Endothelial cell of umbilical vein (primary cell): Measurements from ENCODE around the gene BCOR. TPM values are rescaled to one million over a fixed set of nuclear protein-coding genes. Genes with fewer than 3 reads are reported as not detected.

Source experiments
- BruUV-seq: library from RNA; stranded (reverse); fragments of 400-500 nt; replicated peaks from 2 replicates; lab custom pipeline; 2021; lab: Mats Ljungman, UMichigan
- CTCF ChIA-PET: fragments of 300-600, 350-600 bp; sonication (Branson Sonifier 250); formaldehyde crosslinking; loops from one replicate; lab custom pipeline; 2021; ENCODE audit warnings: antibody characterized with exemption, inconsistent platforms; lab: Charles Lee
- POLR2A ChIA-PET: fragments of 300-600, 350-600 bp; sonication (Branson Sonifier 250); formaldehyde crosslinking; loops from one replicate; lab custom pipeline; 2021; ENCODE audit warnings: antibody characterized with exemption, inconsistent platforms; lab: Charles Lee
- DNase-seq: peaks from one replicate; pipeline ENCODE4 v3.0.0-alpha.2; 2011; ENCODE audit warnings: low read depth, low spot score
- FAIRE-seq: peaks from 2 replicates; lab custom pipeline; 2011; peaks lifted over from hg19 to GRCh38; lab: Jason Lieb, UNC
- H2AFZ ChIP-seq: 2 replicates; pipeline ENCODE4 v1.6.0; 2012; ENCODE audit warnings: low read depth, low read length, control low read depth, inconsistent platforms
- H3K27ac ChIP-seq: 2 replicates; pipeline ENCODE4 v1.5.1; 2011; ENCODE audit warnings: low read depth, mild to moderate bottlenecking, control low read depth, low read length, moderate library complexity; ENCODE audit not compliant: insufficient read depth
- H3K27me3 ChIP-seq, 2 experiments: 2 replicates each; pipeline versions ENCODE4 v1.6.0 to v1.6.1; 2011; ENCODE audit warnings: low read length in 2 of 2, mixed read lengths in 1 of 2; ENCODE audit not compliant: control insufficient read depth in 2 of 2, insufficient read depth in 2 of 2
- H3K36me3 ChIP-seq, 2 experiments: 2 replicates in 1 of 2; 3 replicates in 1 of 2; pipeline ENCODE4 v1.5.1; 2011; ENCODE audit warnings: low read length in 2 of 2, mild to moderate bottlenecking in 1 of 2, moderate library complexity in 1 of 2; ENCODE audit not compliant: control insufficient read depth in 2 of 2, insufficient read depth in 2 of 2; ENCODE audit errors: extremely low read depth in 1 of 2
- H3K4me1 ChIP-seq: 3 replicates; pipeline ENCODE4 v1.5.1; 2011; ENCODE audit warnings: mild to moderate bottlenecking, low read length; ENCODE audit not compliant: control insufficient read depth, insufficient read depth; ENCODE audit errors: extremely low read depth
- H3K4me2 ChIP-seq: 2 replicates; pipeline ENCODE4 v1.6.1; 2011; ENCODE audit warnings: low read length, control low read depth, mixed read lengths; ENCODE audit not compliant: insufficient read depth
- H3K4me3 ChIP-seq, 3 experiments: fragments of 200-600 bp in 1 of 3; sonication (generic), shearing (Covaris generic) in 1 of 3; replicated peaks in 1 of 3; 2 replicates each; pipeline ENCODE4 v1.5.1; 2011 to 2016; ENCODE audit warnings: control low read depth in 3 of 3, low read length in 3 of 3, mild to moderate bottlenecking in 2 of 3, inconsistent platforms in 1 of 3, low read depth in 1 of 3, moderate library complexity in 1 of 3; ENCODE audit not compliant: insufficient read depth in 1 of 3
- H3K79me2 ChIP-seq: 2 replicates; pipeline ENCODE4 v1.6.0; 2012; ENCODE audit warnings: low read length, inconsistent platforms; ENCODE audit not compliant: control insufficient read depth, insufficient read depth
- H3K9ac ChIP-seq: replicated peaks from 2 replicates; pipeline ENCODE3; 2011; ENCODE audit warnings: low read length, control low read depth; ENCODE audit not compliant: insufficient read depth; ENCODE audit errors: extremely low read depth
- H3K9me1 ChIP-seq: replicated peaks from 3 replicates; pipeline ENCODE4 v1.6.0; 2011; ENCODE audit warnings: mild to moderate bottlenecking, low read length; ENCODE audit not compliant: control insufficient read depth, insufficient read depth; ENCODE audit errors: extremely low read depth
- H3K9me3 ChIP-seq: replicated peaks from 2 replicates; pipeline ENCODE4 v1.5.1; 2012; ENCODE audit warnings: low read length, inconsistent platforms; ENCODE audit not compliant: control insufficient read depth, insufficient read depth
- H4K20me1 ChIP-seq: replicated peaks from 2 replicates; pipeline ENCODE3; 2011; ENCODE audit warnings: mild to moderate bottlenecking, low read length; ENCODE audit not compliant: control insufficient read depth, insufficient read depth; ENCODE audit errors: extremely low read depth
- EZH2 ChIP-seq: IDR thresholded peaks from 2 replicates; pipeline ENCODE4 v1.6.1; 2012; ENCODE audit warnings: borderline replicate concordance, low read depth, mild to moderate bottlenecking, moderate library complexity, low read length, inconsistent platforms; ENCODE audit not compliant: severe bottlenecking
- FOS ChIP-seq: IDR thresholded peaks from 2 replicates; pipeline ENCODE4 v1.6.1; 2011; ENCODE audit warnings: mild to moderate bottlenecking, low read length, moderate library complexity, borderline replicate concordance; ENCODE audit not compliant: insufficient read depth
- GATA2 ChIP-seq: IDR thresholded peaks from 2 replicates; pipeline ENCODE4 v1.7.0; 2011; ENCODE audit warnings: low read depth, mild to moderate bottlenecking, moderate library complexity, mixed read lengths, low read length; ENCODE audit not compliant: insufficient read length, insufficient read depth
- JUN ChIP-seq: IDR thresholded peaks from 2 replicates; pipeline ENCODE4 v1.6.1; 2011; ENCODE audit warnings: borderline replicate concordance, low read depth; ENCODE audit not compliant: insufficient read length, insufficient read depth
- MYC ChIP-seq: IDR thresholded peaks from one replicate; pipeline ENCODE4 v1.6.1; 2011; ENCODE audit warnings: mild to moderate bottlenecking, low read depth, low read length
- POLR2A ChIP-seq: IDR thresholded peaks from 2 replicates; pipeline ENCODE4 v1.6.1; 2012; ENCODE audit warnings: low read depth, mild to moderate bottlenecking, control low read depth, low read length
- POLR2AphosphoS5 ChIP-seq: IDR thresholded peaks from 2 replicates; pipeline ENCODE4 v1.6.1; 2012; ENCODE audit warnings: low read depth, mild to moderate bottlenecking, control low read depth, low read length, moderate library complexity; ENCODE audit not compliant: insufficient read depth
- dilution Hi-C: fragments of 300-500 bp; cut with MboI; formaldehyde crosslinking; loops from one replicate; pipeline ENCODE4 v1.15.0; 2019; ENCODE audit warnings: low sequenced_read_pairs; ENCODE audit not compliant: extremely low pct_ligation_motif_present
- intact Hi-C: fragments of 100-400 bp; cut with micrococcal nuclease; formaldehyde crosslinking; loops from one replicate; pipeline ENCODE4 v1.10.0; 2022
- polyA plus RNA-seq, 4 experiments: library from polyadenylated mRNA; depleted of rRNA in 3 of 4; stranded (reverse) in 3 of 4; unstranded in 1 of 4; fragments of >200 nt; gene quantifications; 2 replicates each; pipeline versions ENCODE4 v1.2.1 to v1.2.3, GENCODE V29; 2011 to 2012; ENCODE audit warnings: missing spikeins in 1 of 4
- total RNA-seq: library from RNA; stranded (reverse); gene quantifications from 2 replicates; pipeline ENCODE4 v1.2.3, GENCODE V29; 2021
- TF ChIP-seq, protein P1 (sequence below), 2 donors: IDR thresholded peaks; 1 replicate in 1 of 2; 2 replicates in 1 of 2; pipeline ENCODE4 v1.5.1; 2011; ENCODE audit warnings: low read length in 2 of 2, mild to moderate bottlenecking in 2 of 2, moderate library complexity in 2 of 2, control low read depth in 1 of 2, inconsistent platforms in 1 of 2, low read depth in 1 of 2; ENCODE audit not compliant: insufficient read depth in 1 of 2; ENCODE audit errors: extremely low read depth in 1 of 2
- TF ChIP-seq, protein P2 (sequence below): IDR thresholded peaks from 2 replicates; pipeline ENCODE4 v1.6.1; 2011; ENCODE audit not compliant: insufficient read depth, insufficient read length

Gene BCOR
- total and polyA plus RNA-seq, 2 donors (not counting 3 experiments of a cell fraction or from before 2014, with no cell fraction given), result 10.1 to 24.2 TPM

DNA sequence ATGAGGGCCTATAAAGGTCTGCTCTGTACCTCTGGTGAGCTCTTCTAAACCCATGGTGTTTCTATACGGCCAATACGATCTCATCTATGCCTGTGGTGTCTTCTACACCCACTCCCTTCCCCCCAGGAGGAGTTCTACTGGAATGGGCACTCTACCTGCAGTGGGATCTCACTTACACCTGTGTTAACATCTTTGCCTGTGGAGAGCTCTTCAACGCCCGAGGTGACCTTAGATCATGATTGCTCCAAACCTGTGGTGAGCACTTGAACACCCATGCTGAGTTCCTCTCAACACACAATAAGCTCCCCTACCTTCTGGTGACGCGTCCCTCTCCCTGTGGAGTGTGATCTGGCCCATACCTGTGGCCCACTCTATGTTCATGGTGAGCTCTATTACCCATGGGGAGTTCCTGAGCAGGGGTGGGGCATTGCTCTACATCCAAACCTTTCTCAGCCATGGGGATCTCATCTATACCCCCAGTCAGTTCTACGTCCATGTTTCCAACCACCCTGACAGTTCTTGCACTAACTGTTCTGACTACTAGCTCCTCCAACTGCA lies 48.6 kb downstream of the BCOR start:
- no peak overlapping the region for H3K4me2 ChIP-seq
- peaks cover 14 to 21% of the 10 kb centered on the region in 2 experiments for H3K36me3 ChIP-seq
- ChIA-PET CTCF (no interaction called here), POLR2A (no interaction called here)
- no peaks in the 10 kb centered on the region for H3K27me3 ChIP-seq
- no peak overlapping the region for H3K9ac ChIP-seq
- H3K4me3 ChIP-seq, result no peak overlapping the region
- no peak overlapping the region for H2AFZ ChIP-seq
- peaks cover 3% of the 10 kb centered on the region for H3K9me3 ChIP-seq
- DNase-seq, result no peak
- H4K20me1 ChIP-seq, result no peaks in the 10 kb centered on the region
- no peak for TF ChIP-seq EZH2
- no peak for TF ChIP-seq POLR2AphosphoS5
- no peak for TF ChIP-seq MYC
- TF ChIP-seq, protein P1, sequence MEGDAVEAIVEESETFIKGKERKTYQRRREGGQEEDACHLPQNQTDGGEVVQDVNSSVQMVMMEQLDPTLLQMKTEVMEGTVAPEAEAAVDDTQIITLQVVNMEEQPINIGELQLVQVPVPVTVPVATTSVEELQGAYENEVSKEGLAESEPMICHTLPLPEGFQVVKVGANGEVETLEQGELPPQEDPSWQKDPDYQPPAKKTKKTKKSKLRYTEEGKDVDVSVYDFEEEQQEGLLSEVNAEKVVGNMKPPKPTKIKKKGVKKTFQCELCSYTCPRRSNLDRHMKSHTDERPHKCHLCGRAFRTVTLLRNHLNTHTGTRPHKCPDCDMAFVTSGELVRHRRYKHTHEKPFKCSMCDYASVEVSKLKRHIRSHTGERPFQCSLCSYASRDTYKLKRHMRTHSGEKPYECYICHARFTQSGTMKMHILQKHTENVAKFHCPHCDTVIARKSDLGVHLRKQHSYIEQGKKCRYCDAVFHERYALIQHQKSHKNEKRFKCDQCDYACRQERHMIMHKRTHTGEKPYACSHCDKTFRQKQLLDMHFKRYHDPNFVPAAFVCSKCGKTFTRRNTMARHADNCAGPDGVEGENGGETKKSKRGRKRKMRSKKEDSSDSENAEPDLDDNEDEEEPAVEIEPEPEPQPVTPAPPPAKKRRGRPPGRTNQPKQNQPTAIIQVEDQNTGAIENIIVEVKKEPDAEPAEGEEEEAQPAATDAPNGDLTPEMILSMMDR (IDR thresholded peaks at IDR 0.05; ENCODE audit: extremely low read depth in 1 of 2, insufficient read depth in 1 of 2, low read depth in 1 of 2, low read length in 2 of 2), result no peak
- TF ChIP-seq, protein P2, sequence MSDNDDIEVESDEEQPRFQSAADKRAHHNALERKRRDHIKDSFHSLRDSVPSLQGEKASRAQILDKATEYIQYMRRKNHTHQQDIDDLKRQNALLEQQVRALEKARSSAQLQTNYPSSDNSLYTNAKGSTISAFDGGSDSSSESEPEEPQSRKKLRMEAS, result no peak
- TF ChIP-seq FOS, result no peak
- no peak for TF ChIP-seq POLR2A
- TF ChIP-seq JUN, result no peak
- no peak for TF ChIP-seq GATA2
- no peaks in the 10 kb centered on the region for H3K79me2 ChIP-seq
- H3K9me1 ChIP-seq, result no peaks in the 10 kb centered on the region
- dilution Hi-C loops (no loop called here), intact Hi-C loops (no loop called here)
- H3K4me1 ChIP-seq, result no peaks in the 10 kb centered on the region
- FAIRE-seq, result no peak
- H3K27ac ChIP-seq, result no peak overlapping the region
- BruUV-seq, result no TSS peak
